K562 treated with DMSO at 1 percent for 24 hours (cell line): Measurements from ENCODE around the gene PLOD2. TPM values are rescaled to one million over a fixed set of nuclear protein-coding genes. Genes with fewer than 3 reads are reported as not detected.

Source experiments
- total RNA-seq: library from RNA; unstranded; fragments of 300-600 nt; gene quantifications from 2 replicates; pipeline ENCODE4 v1.2.3, GENCODE V29; 2022; ENCODE audit warnings: low read depth; ENCODE audit not compliant: insufficient read depth

PLOD2 gene
- 0.38 TPM in 1 of 2 replicates, not detected in the other for total RNA-seq

GRCh38 chr3:146160964-146161662 is at the start of gene PLOD2:
PLOD2 (minus strand) TSS chr3:146161184; CDS start chr3:146160989, 195 bp downstream.

Other genes starting within 250 kb of the PLOD2 start
- 0.25 and 1.9 TPM in 2 replicates for gene PLSCR4, start 89.9 kb upstream of the PLOD2 start, total RNA-seq